Measurements from ENCODE around the gene SLC38A3. TPM values are rescaled to one million over a fixed set of nuclear protein-coding genes. Genes with fewer than 3 reads are reported as not detected.

The SLC38A3 gene
- total and polyA plus RNA-seq, 2 of the 8 experiments (the other 6 are each of a cell fraction or from before 2014, with no cell fraction given), result 1.2 to 3.7 TPM

- POLR2A ChIA-PET (ENCODE audit: partially characterized antibody), result interaction anchor here (1.0 to 3.9 kb wide), 8 partner anchors 9 to 98 kb away, joined by 3 to 23 read pairs (median 4); partner anchors contain the start of genes GNAI2 and SLC38A3
- Histone ChIP-seq H4K8ac (ENCODE audit: extremely low read depth, insufficient read depth, low read length) (no peak overlapping the region; the same call in 1 of the 2 replicates), H2BK15ac (ENCODE audit: low read length) (peak overlapping the region; percentile 18; the same call in 1 of the 2 replicates), H3K4me1 (replicated peaks in 1 of 4; ENCODE audit: control insufficient read depth in 3 of 4, insufficient read depth in 4 of 4, low read length in 3 of 4) (peaks cover 0 to 3% (median 1%) of the 10 kb centered on the region in 4 experiments; a peak in 5 of 7 replicates), H2AFZ (ENCODE audit: low read length) (no peak overlapping the region), H4K91ac (replicated peaks; ENCODE audit: insufficient read length, low read length) (peak overlapping the region; percentile 25), H3K4ac (replicated peaks; ENCODE audit: insufficient read length, low read depth, low read length) (no peak overlapping the region), H3K9me3 (ENCODE audit: insufficient read depth in 2 of 2, low read depth in 1 of 2, low read length in 1 of 2) (no peaks in the 10 kb centered on the region), H3K23me2 (ENCODE audit: low read depth, low read length) (peaks cover 2% of the 10 kb centered on the region; the same call in 1 of the 2 replicates), H3K23ac (ENCODE audit: insufficient read length) (no peak overlapping the region), H3K4me3 (ENCODE audit: extremely low read depth in 1 of 4, insufficient read depth in 2 of 4, low read depth in 3 of 4, low read length in 4 of 4) (no peak overlapping the region), H4K20me1 (replicated peaks in 1 of 2; ENCODE audit: control insufficient read depth in 1 of 2, insufficient read depth in 2 of 2, low read length in 2 of 2) (no peaks in the 10 kb centered on the region), H2AK5ac (ENCODE audit: low read depth, low read length) (no peak overlapping the region), H2BK120ac (replicated peaks; ENCODE audit: low read depth, low read length) (no peak overlapping the region), H3K14ac (ENCODE audit: insufficient read length) (no peak overlapping the region), H4K5ac (ENCODE audit: insufficient read length, low read depth, low read length) (no peak overlapping the region), H3K79me2 (ENCODE audit: control insufficient read depth in 1 of 2, insufficient read depth in 2 of 2, low read length in 2 of 2) (no peaks in the 10 kb centered on the region), H3K36me3 (ENCODE audit: control insufficient read depth in 2 of 4, insufficient read depth in 4 of 4, low read length in 3 of 4) (no peaks in the 10 kb centered on the region), H2BK20ac (ENCODE audit: low read length) (no peak overlapping the region), H3K56ac (replicated peaks; ENCODE audit: insufficient read length, low read depth, low read length) (no peak overlapping the region), H3K18ac (ENCODE audit: extremely low read depth, low read length) (no peak overlapping the region; the same call in 1 of the 2 replicates), H2BK12ac (ENCODE audit: low read depth, low read length) (peak overlapping the region; percentile 81; the same call in 1 of the 2 replicates), H2BK5ac (ENCODE audit: low read depth, low read length) (no peak overlapping the region; the same call in 1 of the 2 replicates), H3K4me2 (ENCODE audit: insufficient read depth in 1 of 2, low read depth in 2 of 2, low read length in 2 of 2) (no peak overlapping the region), H3K27ac (ENCODE audit: low read depth, low read length) (no peak overlapping the region), H3K9ac (replicated peaks in 1 of 4; ENCODE audit: extremely low read depth in 1 of 4, low read depth in 3 of 4, low read length in 3 of 4) (no peak overlapping the region), H3K79me1 (ENCODE audit: low read depth, low read length) (no peaks in the 10 kb centered on the region), H3K27me3 (replicated peaks in 1 of 4; ENCODE audit: control insufficient read depth in 3 of 4, extremely low read depth in 1 of 4, insufficient read depth in 3 of 4, low read length in 3 of 4) (peaks cover 0 to 2% (median 0%) of the 10 kb centered on the region in 4 experiments; a peak in 1 of 7 replicates)
- 69% methylated on average over 12 of the region's 12 CpGs; no CpG with 5 or more reads in 1 of the 2 experiments for WGBS, 2 experiments (ENCODE audit: extremely low coverage in 1 of 2, insufficient coverage in 1 of 2, insufficient read length in 1 of 2, insufficient replicate concordance in 2 of 2, low coverage in 1 of 2, low lambda C conversion rate in 2 of 2, missing lambda C conversion rate in 1 of 2)
- TF ChIP-seq SIX5 (IDR thresholded peaks at IDR 0.05; ENCODE audit: low read depth, low read length) (no peak), GABPA (IDR thresholded peaks at IDR 0.05; ENCODE audit: borderline replicate concordance, insufficient read depth, low read length) (peak; percentile 67; the same call in 1 of the 2 replicates), MAFK (IDR thresholded peaks at IDR 0.05; ENCODE audit: low read depth, low read length) (no peak), RAD21 (IDR thresholded peaks at IDR 0.05 in 1 of 2, conservative IDR thresholded peaks at IDR 0.05 in 1 of 2; ENCODE audit: low read depth in 2 of 2, low read length in 2 of 2) (peak; percentile 74 to 81), CBX5 (IDR thresholded peaks at IDR 0.05; ENCODE audit: low read depth, low read length) (no peak), TBP (IDR thresholded peaks at IDR 0.05; ENCODE audit: low read depth, low read length) (0 out of 2 replicates have a peak, but pooled peaks have one; percentile 20), YY1 (IDR thresholded peaks at IDR 0.05; ENCODE audit: low read depth, low read length) (0 out of 2 replicates have a peak, but pooled peaks have one; percentile 5), CTCF (IDR thresholded peaks at IDR 0.05; ENCODE audit: control extremely low read depth in 1 of 3, insufficient read depth in 1 of 3, low read depth in 1 of 3, low read length in 3 of 3) (peak in 2 of 3 experiments; percentile 77 to 91; a peak in 3 of 4 replicates)
- FAIRE-seq (peak; percentile 69), DNase-seq (ENCODE audit: low read depth in 1 of 2, low spot score in 2 of 2) (peak in 1 of 2 experiments; percentile 70)
- CTCF ChIA-PET (ENCODE audit: partially characterized antibody), result interaction anchor here (0.6 to 48.1 kb wide), 19 partner anchors 10 to 120 kb away, joined by 3 to 2149 read pairs (median 4); partner anchors contain the start of genes GNAI2, GNAT1, LSMEM2 and SEMA3B
These were observed 16.5 kb downstream of the SLC38A3 start for GRCh38 chr3:50221411-50222168.

Data from H1 (cell line).